NCI-H2227 (cell line): ENCODE measurements around the gene CHD5.

ENCODE experiments used
- DNase-seq: peaks from one replicate; lab custom pipeline; 2025; ENCODE audit not compliant: unreplicated experiment; lab: John Stamatoyannopoulos, UW

Gene CHD5

DNA sequence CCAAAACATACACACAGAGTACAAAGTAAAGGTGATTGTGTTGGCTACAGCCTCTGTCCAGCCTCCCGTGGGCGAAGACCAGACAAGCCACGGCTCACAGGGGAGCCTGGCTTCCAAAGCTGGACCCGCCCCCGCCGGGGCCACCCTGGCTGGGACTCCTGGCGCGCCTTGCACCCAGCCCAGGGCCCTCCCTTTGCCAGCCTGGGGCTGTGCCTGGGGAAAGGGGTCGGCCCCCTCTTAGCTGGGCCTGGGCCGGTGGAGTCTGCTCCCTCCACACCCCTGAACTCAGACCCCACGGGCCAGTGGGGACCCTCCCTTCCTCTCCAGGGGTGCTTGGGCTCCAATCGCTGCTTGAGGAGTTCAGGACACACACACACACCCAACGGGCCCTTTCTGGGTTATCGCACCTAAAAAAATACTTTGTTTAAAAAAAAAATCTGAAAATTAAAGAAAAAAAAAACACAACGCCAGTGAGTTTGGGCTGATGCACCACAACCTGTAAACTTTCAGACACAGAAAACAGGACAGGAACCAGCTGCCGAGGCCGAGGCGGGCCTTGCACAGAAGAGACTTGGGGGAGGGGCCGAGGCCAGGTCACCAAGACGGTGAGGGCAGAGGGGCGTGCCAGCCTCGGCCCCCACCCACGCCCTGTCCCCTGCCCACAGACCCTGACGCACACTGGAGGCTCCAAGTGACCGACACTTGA lies 78.1 kb downstream of the CHD5 start:
- no peak for DNase-seq

DNA sequence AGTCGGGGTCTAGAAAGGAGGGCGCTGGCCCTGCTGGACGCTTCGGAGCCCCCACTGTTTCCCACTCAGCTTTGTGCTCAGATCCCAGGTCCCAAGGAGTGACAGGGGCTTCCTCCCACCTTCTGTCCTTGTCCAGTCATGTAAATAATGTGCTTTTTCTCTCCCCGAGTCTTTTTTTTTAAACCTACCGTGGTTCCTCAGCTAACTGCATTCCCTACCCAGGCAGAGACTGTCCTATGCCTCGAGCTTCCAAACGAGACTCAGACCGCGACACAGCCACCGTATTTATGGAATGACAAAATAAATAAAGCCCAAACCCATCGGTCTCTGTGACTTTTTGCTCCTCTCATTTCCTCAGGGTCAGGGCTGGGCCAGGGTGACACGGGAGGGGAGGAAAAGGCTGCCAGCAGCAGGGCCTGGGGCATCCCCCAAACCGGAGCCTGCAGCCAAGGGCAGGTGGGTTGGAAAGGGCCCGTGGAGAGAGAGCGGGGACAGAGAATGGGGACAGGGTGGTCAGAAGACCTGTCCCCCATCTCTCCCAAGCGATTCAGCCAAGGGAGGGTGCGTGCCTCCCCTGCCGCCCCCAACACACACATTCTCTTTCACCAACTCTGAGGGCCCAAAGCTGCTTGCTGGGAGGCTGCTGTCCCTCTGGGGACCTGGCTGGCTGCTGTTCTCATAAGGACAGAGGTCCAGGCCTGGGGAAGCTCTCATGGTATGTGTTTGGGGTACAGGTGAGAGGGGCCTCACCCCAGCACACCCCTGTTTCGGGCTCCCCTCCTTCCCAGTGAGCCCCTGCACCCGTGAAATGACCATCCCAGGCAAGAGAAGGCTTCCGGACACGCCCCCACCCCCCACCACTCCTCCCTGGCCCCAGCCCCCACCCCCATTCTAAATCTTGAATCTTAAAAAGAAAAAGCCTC lies 79.0 kb downstream of the CHD5 start:
- DNase-seq: no peak

GRCh38 chr1:6099787-6100765 lies 80.0 kb downstream of the CHD5 start:
- DNase-seq: no peak

- DNase-seq: no peak
These were observed 80.8 kb downstream of the CHD5 start for GRCh38 chr1:6099297-6099696.

DNA sequence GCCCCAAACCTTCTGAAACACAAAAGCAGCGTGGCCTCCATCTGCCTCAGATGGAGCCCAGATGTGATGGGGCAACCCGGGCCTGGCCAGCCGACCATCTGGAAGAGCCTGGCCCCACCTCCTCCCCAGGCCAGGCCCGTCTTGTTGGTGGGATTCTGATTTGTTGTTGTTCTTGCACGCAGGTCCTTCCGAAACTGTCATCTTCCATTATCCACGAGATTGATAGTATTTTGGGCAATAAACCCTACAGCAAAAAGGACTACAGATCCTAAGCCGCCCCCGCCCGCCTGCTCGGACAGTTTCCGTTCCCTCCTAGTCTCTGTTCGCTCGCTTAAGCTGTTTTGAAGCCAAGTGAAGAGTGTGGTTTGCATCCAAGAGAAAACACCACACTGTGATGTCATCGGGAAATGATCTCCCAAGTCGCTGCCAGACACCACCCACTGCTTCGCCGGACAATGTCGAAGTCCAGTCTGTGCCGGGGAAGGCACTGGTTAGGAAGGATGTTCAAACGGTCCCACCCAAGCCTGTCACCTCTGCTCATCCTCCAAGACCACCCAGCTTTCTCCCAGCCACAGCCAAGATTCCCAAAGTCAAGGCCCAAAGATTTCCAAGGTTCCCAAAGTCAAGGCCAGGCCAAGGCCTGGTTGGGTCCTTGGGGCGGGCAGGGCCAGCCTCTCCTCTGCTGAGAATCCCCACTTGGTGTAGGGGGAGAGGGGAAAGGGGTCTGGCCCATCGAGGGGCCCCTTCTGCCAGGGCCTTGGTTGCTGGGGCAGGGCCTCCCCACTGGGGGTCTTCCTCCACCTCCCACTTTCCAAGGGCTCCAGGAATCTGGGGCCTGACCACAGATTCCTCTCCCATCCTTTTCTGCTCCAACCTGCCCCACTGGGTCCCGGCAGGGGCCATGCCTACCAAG lies 81.6 kb downstream of the CHD5 start:
- no peak for DNase-seq

GRCh38 chr1:6097824-6098223 lies 82.3 kb downstream of the CHD5 start:
- DNase-seq: no peak

GRCh38 chr1:6097117-6097595 lies 83.0 kb downstream of the CHD5 start:
- no peak for DNase-seq

- no peak for DNase-seq
These were observed 83.6 kb downstream of the CHD5 start for GRCh38 chr1:6096243-6097116.

- DNase-seq: no peak
These were observed 84.4 kb downstream of the CHD5 start for GRCh38 chr1:6095511-6096242.

DNA sequence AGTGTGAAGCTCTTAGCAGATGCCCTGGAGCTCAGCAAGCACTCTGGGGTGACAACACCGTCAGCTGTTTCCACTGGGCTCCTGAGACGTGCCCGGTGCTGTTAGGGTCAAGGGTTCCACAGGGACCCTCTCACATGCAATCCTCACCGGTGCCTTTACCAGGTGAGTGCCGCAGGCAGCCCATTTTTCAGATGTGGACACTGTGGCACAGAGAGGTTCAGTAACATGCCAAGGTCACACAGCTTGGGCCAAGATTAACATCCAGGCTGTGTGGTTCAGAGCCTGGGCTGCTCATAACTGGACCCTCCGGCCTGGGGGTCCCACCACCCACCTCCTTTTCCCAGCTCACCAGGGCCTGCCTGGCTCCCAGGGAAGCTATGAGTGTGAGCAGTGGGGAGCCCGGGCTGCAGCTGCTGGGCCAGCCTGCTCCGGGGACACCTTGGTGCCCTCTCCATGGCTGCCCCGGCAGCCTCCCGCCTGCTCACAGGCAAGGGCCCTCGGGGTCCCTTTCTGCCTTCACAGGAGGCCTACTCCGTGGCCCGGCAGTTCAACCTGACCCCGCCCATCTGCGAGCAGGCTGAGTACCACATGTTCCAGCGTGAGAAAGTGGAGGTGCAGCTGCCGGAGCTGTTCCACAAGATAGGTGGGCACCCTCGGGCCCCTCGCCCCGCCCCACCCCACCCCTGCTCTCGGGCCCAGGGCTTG lies 85.2 kb downstream of the CHD5 start:
- DNase-seq: no peak

DNA sequence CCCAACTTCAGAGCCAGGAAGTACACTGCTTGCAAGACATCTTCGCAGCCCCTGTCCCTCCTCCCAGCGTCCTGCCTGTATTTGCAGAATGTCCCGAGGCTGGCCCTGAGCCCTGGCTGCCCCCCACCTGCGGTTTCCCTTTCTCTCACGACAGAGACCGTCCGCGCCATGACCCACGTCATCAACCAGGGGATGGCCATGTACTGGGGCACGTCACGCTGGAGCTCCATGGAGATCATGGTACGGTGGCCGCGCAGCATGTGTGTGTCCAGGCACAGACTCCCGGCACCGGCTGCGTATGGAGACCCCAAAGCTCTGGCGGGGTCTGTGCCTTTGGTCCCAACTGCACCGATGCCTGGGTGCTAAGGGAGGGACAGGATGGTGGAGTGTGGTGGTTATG lies 85.9 kb downstream of the CHD5 start:
- no peak for DNase-seq

GRCh38 chr1:6093611-6094010 lies 86.5 kb downstream of the CHD5 start:
- DNase-seq: no peak

DNA sequence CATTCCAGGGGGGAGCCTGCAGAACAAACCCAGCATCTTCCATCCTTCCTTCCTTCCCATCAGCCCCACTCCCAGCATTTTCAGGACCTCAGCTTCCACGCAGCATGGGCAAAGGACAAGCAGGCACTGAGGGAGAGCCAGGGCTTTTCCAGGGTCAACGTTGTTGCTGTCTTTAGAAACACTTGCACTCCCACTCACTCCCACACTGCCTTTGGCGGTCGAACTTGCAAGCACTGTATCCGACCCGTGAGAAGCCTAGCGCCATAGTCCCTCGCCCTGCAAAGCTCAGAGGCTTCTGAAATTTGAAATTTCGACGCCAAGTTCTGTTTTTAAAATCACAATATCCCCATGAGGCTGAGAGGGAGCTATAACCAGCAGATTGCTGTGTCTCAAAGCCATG lies 87.0 kb downstream of the CHD5 start:
- no peak for DNase-seq

DNA sequence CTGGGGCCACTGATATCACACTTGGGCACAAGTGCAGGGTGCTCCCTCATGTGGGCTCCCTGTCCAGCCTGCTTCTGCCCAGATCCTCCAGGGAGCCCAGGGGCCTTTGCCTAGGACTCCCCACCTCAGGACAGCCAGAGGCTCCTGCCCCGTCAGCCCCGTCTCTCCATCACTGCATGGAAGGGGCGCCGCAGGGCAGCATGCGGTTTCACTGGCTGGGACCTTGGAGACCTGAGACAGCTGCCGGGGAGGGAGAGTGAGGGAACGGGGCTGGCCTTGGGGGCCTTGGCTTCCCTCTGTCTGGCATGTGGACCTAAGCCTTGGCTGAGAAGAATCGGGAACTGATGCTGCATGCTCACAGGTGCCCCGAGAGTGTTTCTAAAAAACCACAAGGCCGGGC lies 87.9 kb downstream of the CHD5 start:
- DNase-seq: no peak

- DNase-seq: no peak
These were observed 88.4 kb downstream of the CHD5 start for GRCh38 chr1:6091823-6092109.

GRCh38 chr1:6090996-6091822 lies 88.9 kb downstream of the CHD5 start:
- peak; percentile 25 for DNase-seq

DNA sequence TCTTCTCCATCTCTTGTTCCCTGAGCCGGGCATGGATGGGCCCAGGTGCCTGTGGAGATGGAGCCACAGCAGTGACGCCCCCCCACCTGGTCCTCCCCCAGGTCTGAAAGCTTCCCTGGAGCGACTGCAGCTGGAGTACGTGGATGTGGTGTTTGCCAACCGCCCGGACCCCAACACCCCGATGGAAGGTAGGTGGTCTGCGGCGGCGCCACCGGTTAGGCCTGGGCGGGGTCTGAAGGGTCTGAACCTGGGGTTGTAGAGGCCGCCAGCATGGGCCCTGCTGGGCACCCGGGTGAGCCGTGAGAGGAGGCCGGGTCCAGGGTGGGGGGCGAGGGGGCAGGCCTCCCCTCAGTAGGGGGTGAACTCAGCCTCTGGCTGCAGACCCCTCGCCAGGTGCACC lies 89.8 kb downstream of the CHD5 start:
- no peak for DNase-seq
